H9 (cell line): ENCODE data around the gene ARFGAP1. TPM values are rescaled to one million over a fixed set of nuclear protein-coding genes. Genes with fewer than 3 reads are reported as not detected.

Experiments used
- DNase-seq: peaks from one replicate; pipeline ENCODE4 v3.0.0-alpha.2; 2017
- H2AFZ ChIP-seq: one replicate; pipeline ENCODE4 v1.6.1; 2013; ENCODE audit warnings: mild to moderate bottlenecking, low read length, control low read depth, moderate library complexity
- H2AK5ac ChIP-seq: 2 replicates; pipeline ENCODE4 v1.6.1; 2013; ENCODE audit warnings: low read length, control low read depth, mixed read lengths; ENCODE audit not compliant: insufficient read length
- H2BK120ac ChIP-seq: one replicate; pipeline ENCODE4 v1.6.1; 2013; ENCODE audit warnings: low read depth, mild to moderate bottlenecking, low read length, control low read depth, inconsistent platforms; ENCODE audit not compliant: poor library complexity, severe bottlenecking
- H2BK12ac ChIP-seq: 2 replicates; pipeline ENCODE4 v1.6.1; 2013; ENCODE audit warnings: low read length, control low read depth, mixed read lengths, low read depth; ENCODE audit not compliant: insufficient read length
- H2BK15ac ChIP-seq: 2 replicates; pipeline ENCODE4 v1.6.1; 2013; ENCODE audit warnings: low read depth, low read length, control low read depth
- H2BK20ac ChIP-seq: one replicate; pipeline ENCODE4 v1.6.1; 2013; ENCODE audit warnings: low read depth, mild to moderate bottlenecking, low read length, control low read depth, inconsistent platforms; ENCODE audit not compliant: poor library complexity, severe bottlenecking
- H2BK5ac ChIP-seq: 2 replicates; pipeline ENCODE4 v1.6.1; 2013; ENCODE audit warnings: low read length, control low read depth, mixed read lengths; ENCODE audit not compliant: insufficient read length
- H3K14ac ChIP-seq: 2 replicates; pipeline ENCODE4 v1.6.1; 2013; ENCODE audit warnings: low read length, control low read depth; ENCODE audit not compliant: insufficient read depth
- H3K18ac ChIP-seq: 2 replicates; pipeline ENCODE4 v1.6.1; 2013; ENCODE audit warnings: low read depth, mild to moderate bottlenecking, mixed read lengths, low read length, control low read depth; ENCODE audit not compliant: insufficient read length
- H3K23ac ChIP-seq: 2 replicates; pipeline ENCODE4 v1.6.1; 2013; ENCODE audit warnings: low read length, control low read depth, mixed read lengths, low read depth; ENCODE audit not compliant: insufficient read length
- H3K23me2 ChIP-seq: 2 replicates; pipeline ENCODE4 v1.6.1; 2013; ENCODE audit warnings: low read depth, mild to moderate bottlenecking, mixed read lengths, low read length, control low read depth; ENCODE audit not compliant: insufficient read length, poor library complexity, severe bottlenecking
- H3K27ac ChIP-seq: 2 replicates; pipeline ENCODE4 v1.5.1; 2013; ENCODE audit warnings: low read length, control low read depth, mixed read lengths, low read depth; ENCODE audit not compliant: insufficient read length
- H3K27me3 ChIP-seq: 2 replicates; pipeline ENCODE4 v1.6.1; 2013; ENCODE audit warnings: low read length, control low read depth, inconsistent platforms; ENCODE audit not compliant: insufficient read depth
- H3K4ac ChIP-seq: 2 replicates; pipeline ENCODE4 v1.6.1; 2013; ENCODE audit warnings: low read depth, mild to moderate bottlenecking, control low read depth, inconsistent platforms, low read length, moderate library complexity
- H3K4me1 ChIP-seq: 2 replicates; pipeline ENCODE4 v1.6.1; 2013; ENCODE audit warnings: low read length, control low read depth, inconsistent platforms; ENCODE audit not compliant: insufficient read depth
- H3K4me2 ChIP-seq: 2 replicates; pipeline ENCODE4 v1.6.1; 2013; ENCODE audit warnings: low read length, control low read depth, mixed read lengths; ENCODE audit not compliant: insufficient read length, insufficient read depth
- H3K56ac ChIP-seq: 2 replicates; pipeline ENCODE4 v1.6.1; 2013; ENCODE audit warnings: low read depth, mild to moderate bottlenecking, mixed read lengths, low read length, control low read depth; ENCODE audit not compliant: insufficient read length
- H3K79me1 ChIP-seq: 2 replicates; pipeline ENCODE4 v1.6.1; 2013; ENCODE audit warnings: low read depth, mild to moderate bottlenecking, moderate library complexity, low read length, control low read depth, inconsistent platforms; ENCODE audit not compliant: insufficient read depth, poor library complexity, severe bottlenecking
- H3K79me2 ChIP-seq: 2 replicates; pipeline ENCODE4 v1.6.1; 2013; ENCODE audit warnings: low read length, control low read depth, inconsistent platforms; ENCODE audit not compliant: insufficient read depth
- H3K9ac ChIP-seq: 2 replicates; pipeline ENCODE4 v1.6.1; 2013; ENCODE audit warnings: low read length, control low read depth, mixed read lengths; ENCODE audit not compliant: insufficient read length; ENCODE audit errors: extremely low read depth
- H3K9me3 ChIP-seq: one replicate; pipeline ENCODE4 v1.6.1; 2013; ENCODE audit warnings: low read depth, low read length, inconsistent platforms; ENCODE audit not compliant: control insufficient read depth
- H3T11ph ChIP-seq: one replicate; pipeline ENCODE4 v1.6.1; 2013; ENCODE audit warnings: mild to moderate bottlenecking, low read length, control low read depth, inconsistent platforms
- H4K20me1 ChIP-seq: one replicate; pipeline ENCODE4 v1.6.1; 2013; ENCODE audit not compliant: control insufficient read depth, insufficient read length, insufficient read depth
- H4K5ac ChIP-seq: 2 replicates; pipeline ENCODE4 v1.6.1; 2013; ENCODE audit warnings: low read depth, mild to moderate bottlenecking, mixed read lengths, low read length, control low read depth; ENCODE audit not compliant: insufficient read length
- H4K8ac ChIP-seq: replicated peaks from 2 replicates; pipeline ENCODE4 v1.6.1; 2013; ENCODE audit warnings: low read length, control low read depth, mixed read lengths, low read depth; ENCODE audit not compliant: insufficient read length
- H4K91ac ChIP-seq: 2 replicates; pipeline ENCODE4 v1.6.1; 2013; ENCODE audit warnings: low read depth, mild to moderate bottlenecking, moderate library complexity, mixed read lengths, low read length, control low read depth; ENCODE audit not compliant: insufficient read length
- H3K27ac Mint-ChIP-seq, 3 experiments: 2 replicates in 2 of 3; 3 replicates in 1 of 3; pipeline ENCODE4 v1.8.0; 2020 to 2021; ENCODE audit warnings: mixed read lengths in 3 of 3, mild to moderate bottlenecking in 1 of 3, moderate library complexity in 1 of 3
- H3K27me3 Mint-ChIP-seq: 2 replicates; pipeline ENCODE4 v1.8.0; 2021; ENCODE audit warnings: low read depth, mild to moderate bottlenecking, moderate library complexity, mixed read lengths
- H3K36me3 Mint-ChIP-seq, 3 experiments: 2 replicates in 2 of 3; 3 replicates in 1 of 3; pipeline ENCODE4 v1.8.0; 2020 to 2021; ENCODE audit warnings: low read depth in 3 of 3, mixed read lengths in 3 of 3; ENCODE audit not compliant: insufficient read depth in 1 of 3
- H3K4me1 Mint-ChIP-seq, 2 experiments: 2 replicates each; pipeline ENCODE4 v1.8.0; 2020; ENCODE audit warnings: mixed read lengths in 2 of 2
- H3K4me3 Mint-ChIP-seq, 2 experiments: 2 replicates in 1 of 2; 3 replicates in 1 of 2; pipeline ENCODE4 v1.8.0; 2020 to 2021; ENCODE audit warnings: mild to moderate bottlenecking in 2 of 2, mixed read lengths in 2 of 2, moderate library complexity in 1 of 2
- H3K9me3 Mint-ChIP-seq, 2 experiments: 2 replicates in 1 of 2; 3 replicates in 1 of 2; pipeline ENCODE4 v1.8.0; 2020; ENCODE audit warnings: mild to moderate bottlenecking in 2 of 2, mixed read lengths in 2 of 2, moderate library complexity in 1 of 2
- WGBS: extraction: QIAGEN DNeasy Blood & Tissue Kit; methylation state at CpG from one replicate; pipeline ENCODE4 v1.1.7; 2013; ENCODE audit warnings: missing lambda C conversion rate, low lambda C conversion rate, mixed read lengths; ENCODE audit not compliant: insufficient read length; ENCODE audit errors: extremely low coverage; 5-methylcytosine and 5-hydroxymethylcytosine counted together
- total RNA-seq: library from RNA; stranded (reverse); gene quantifications from 2 replicates; pipeline ENCODE4 v1.2.1, GENCODE V29; 2021
- TF ChIP-seq, protein P1 (sequence below): fragments of 200-600 bp; sonication (generic); conservative IDR thresholded peaks from 3 replicates; pipeline ENCODE4 v1.8.0; 2021; ENCODE audit warnings: antibody characterized with exemption, mild to moderate bottlenecking

ARFGAP1 gene
- total RNA-seq, 1 experiment from 2014 or later = 114 TPM

DNA sequence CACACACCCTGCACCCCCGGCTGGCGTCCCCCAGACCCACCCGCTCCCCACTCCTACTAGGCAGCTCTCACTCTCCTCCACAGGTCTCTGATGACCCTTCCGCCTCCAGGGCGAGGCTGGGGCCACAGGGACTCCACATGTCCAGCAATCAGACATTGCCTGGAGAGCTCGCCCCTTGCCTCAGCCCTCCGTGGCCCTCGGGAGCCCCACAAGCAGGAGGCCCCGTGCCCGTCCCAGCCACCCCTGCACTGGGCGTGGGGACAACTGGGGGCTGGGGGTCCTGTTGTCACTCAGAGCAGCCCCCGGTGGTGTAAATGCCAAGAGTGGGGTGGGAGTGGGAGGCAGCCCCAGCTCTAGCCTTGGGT lies 21.9 kb downstream of the ARFGAP1 start:
- Histone ChIP-seq H3K79me2 (no peaks in the 10 kb centered on the region), H2BK120ac (no peak overlapping the region), H3K23ac (no peak overlapping the region), H3T11ph (no peak overlapping the region), H3K27me3 (no peaks in the 10 kb centered on the region), H3K4me1 (no peaks in the 10 kb centered on the region; the same call in 1 of the 2 replicates), H2BK12ac (no peak overlapping the region), H3K79me1 (no peaks in the 10 kb centered on the region), H3K27ac (no peak overlapping the region), H4K91ac (no peak overlapping the region), H2BK15ac (no peak overlapping the region), H3K23me2 (no peaks in the 10 kb centered on the region), H4K20me1 (no peaks in the 10 kb centered on the region), H3K4me2 (no peak overlapping the region), H3K56ac (no peak overlapping the region), H3K14ac (no peak overlapping the region), H2AFZ (no peak overlapping the region), H3K4ac (no peak overlapping the region), H2AK5ac (no peak overlapping the region), H3K9ac (no peak overlapping the region), H2BK20ac (no peak overlapping the region), H4K8ac (no peak overlapping the region), H3K9me3 (no peaks in the 10 kb centered on the region), H4K5ac (no peak overlapping the region), H2BK5ac (no peak overlapping the region), H3K18ac (no peak overlapping the region)
- H3K4me1 Mint-ChIP-seq = peaks cover 9 to 26% of the 10 kb centered on the region in 2 experiments
- no peaks in the 10 kb centered on the region for H3K9me3 Mint-ChIP-seq
- peaks cover 14% of the 10 kb centered on the region for H3K27me3 Mint-ChIP-seq
- no peaks in the 10 kb centered on the region for H3K36me3 Mint-ChIP-seq
- WGBS = no CpG with 5 or more reads among the region's 12 CpGs
- no peak for DNase-seq
- no peak overlapping the region for H3K4me3 Mint-ChIP-seq
- TF ChIP-seq, protein P1, sequence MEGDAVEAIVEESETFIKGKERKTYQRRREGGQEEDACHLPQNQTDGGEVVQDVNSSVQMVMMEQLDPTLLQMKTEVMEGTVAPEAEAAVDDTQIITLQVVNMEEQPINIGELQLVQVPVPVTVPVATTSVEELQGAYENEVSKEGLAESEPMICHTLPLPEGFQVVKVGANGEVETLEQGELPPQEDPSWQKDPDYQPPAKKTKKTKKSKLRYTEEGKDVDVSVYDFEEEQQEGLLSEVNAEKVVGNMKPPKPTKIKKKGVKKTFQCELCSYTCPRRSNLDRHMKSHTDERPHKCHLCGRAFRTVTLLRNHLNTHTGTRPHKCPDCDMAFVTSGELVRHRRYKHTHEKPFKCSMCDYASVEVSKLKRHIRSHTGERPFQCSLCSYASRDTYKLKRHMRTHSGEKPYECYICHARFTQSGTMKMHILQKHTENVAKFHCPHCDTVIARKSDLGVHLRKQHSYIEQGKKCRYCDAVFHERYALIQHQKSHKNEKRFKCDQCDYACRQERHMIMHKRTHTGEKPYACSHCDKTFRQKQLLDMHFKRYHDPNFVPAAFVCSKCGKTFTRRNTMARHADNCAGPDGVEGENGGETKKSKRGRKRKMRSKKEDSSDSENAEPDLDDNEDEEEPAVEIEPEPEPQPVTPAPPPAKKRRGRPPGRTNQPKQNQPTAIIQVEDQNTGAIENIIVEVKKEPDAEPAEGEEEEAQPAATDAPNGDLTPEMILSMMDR = no peak
- no peak overlapping the region for H3K27ac Mint-ChIP-seq
